Fibroblast of the aortic adventitia (primary cell): ENCODE measurements around the gene SKAP1. TPM values are rescaled to one million over a fixed set of nuclear protein-coding genes. Genes with fewer than 3 reads are reported as not detected.

ENCODE experiments used
- DNase-seq: peaks from one replicate; pipeline ENCODE4 v3.0.0-alpha.2; 2010; ENCODE audit warnings: low read depth
- H3K4me3 ChIP-seq: 2 replicates; pipeline ENCODE4 v1.5.1; 2011; ENCODE audit warnings: low read depth, mild to moderate bottlenecking, control low read depth, low read length, moderate library complexity
- total RNA-seq: library from RNA; depleted of rRNA; stranded (reverse); fragments of >200 nt; gene quantifications from 2 replicates; pipeline ENCODE4 v1.2.3, GENCODE V29; 2012; ENCODE audit warnings: low replicate concordance
- TF ChIP-seq, protein P1 (sequence below): IDR thresholded peaks from 2 replicates; pipeline ENCODE4 v1.5.1; 2011; ENCODE audit warnings: mild to moderate bottlenecking, low read length, control low read depth, inconsistent platforms; ENCODE audit not compliant: insufficient read depth

Gene SKAP1
- total RNA-seq, 1 donor, result not detected

DNA sequence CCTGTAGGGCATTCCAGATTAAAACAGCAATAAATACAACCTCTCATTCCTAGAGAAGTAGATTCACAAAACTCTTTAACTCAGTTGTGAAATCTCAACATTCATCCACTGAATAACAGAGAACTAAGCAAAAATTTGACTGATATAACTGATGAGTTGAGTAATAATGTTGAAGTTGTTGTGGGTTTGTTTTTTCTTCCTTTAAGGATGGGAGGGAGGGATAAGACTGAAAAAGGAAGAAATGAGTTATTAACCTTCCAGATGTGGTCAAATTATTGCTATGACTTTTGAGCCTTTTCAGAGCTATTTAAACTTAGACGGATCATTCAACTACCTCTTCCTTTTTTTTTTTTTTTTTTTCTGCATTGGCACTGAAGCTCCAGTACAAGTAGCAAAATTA is 38.6 kb downstream of the SKAP1 start:
- TF ChIP-seq, protein P1, sequence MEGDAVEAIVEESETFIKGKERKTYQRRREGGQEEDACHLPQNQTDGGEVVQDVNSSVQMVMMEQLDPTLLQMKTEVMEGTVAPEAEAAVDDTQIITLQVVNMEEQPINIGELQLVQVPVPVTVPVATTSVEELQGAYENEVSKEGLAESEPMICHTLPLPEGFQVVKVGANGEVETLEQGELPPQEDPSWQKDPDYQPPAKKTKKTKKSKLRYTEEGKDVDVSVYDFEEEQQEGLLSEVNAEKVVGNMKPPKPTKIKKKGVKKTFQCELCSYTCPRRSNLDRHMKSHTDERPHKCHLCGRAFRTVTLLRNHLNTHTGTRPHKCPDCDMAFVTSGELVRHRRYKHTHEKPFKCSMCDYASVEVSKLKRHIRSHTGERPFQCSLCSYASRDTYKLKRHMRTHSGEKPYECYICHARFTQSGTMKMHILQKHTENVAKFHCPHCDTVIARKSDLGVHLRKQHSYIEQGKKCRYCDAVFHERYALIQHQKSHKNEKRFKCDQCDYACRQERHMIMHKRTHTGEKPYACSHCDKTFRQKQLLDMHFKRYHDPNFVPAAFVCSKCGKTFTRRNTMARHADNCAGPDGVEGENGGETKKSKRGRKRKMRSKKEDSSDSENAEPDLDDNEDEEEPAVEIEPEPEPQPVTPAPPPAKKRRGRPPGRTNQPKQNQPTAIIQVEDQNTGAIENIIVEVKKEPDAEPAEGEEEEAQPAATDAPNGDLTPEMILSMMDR, result no peak
- H3K4me3 ChIP-seq, result no peak overlapping the region
- DNase-seq, result no peak

DNA sequence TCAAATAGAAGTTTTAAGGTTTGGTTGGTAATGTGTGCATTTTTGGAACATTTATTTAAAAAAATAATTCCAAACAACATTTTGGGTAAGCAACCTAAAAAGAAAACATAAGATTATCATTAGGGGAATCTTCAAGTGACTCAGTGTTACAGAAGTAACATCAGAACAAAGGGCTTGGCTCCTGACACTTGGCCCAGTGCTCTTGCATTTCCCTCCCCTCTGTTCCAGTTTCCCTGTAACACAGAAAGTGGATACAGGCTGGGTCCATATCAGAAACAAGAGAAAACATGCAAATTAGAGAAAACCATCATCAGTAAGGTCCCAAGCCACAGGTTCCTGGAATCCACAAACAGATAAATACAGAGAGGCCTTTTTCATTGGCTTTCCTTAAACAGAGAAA is 40.1 kb downstream of the SKAP1 start:
- H3K4me3 ChIP-seq, result no peak overlapping the region
- DNase-seq, result no peak
- TF ChIP-seq, protein P1, result no peak

DNA sequence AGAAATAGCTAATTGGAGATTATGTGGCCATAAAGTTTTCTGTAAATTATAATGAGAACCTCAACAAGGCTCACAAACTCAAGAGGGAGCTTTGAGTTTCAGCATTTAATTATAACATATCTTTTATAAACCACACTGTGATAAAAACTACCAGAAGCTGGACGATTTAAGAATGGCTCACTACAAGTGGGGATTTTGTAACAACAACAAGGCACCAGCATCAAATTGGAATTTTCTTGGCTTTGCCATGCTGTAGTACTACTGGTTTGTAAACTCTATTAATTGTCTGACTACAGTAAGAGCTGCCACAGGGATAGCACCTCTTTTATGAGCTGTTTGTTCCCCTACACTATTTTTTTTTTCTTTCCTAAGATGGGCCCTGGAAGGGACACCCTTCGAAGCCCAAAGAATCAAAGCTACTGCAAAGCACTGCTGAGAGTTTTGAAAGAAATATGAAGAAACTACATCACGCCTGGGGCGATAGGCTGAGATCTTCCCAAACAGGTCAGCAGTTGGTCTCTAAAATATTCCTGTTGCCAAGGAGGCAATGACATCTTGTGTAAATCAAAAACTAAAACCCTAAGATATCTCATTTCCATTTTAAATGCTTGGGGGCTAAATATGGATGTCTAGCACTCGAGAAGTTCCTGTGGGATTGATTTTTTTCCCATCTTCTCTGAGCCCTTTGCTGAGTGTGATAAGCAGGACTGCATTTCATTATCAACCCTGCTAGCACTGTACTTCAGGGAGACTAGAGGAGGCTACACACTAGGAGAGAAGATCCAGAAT is 40.9 kb downstream of the SKAP1 start:
- H3K4me3 ChIP-seq, result no peak overlapping the region
- no peak for DNase-seq
- TF ChIP-seq, protein P1, result no peak

- no peak for DNase-seq
- TF ChIP-seq, protein P1, result no peak
- no peak overlapping the region for H3K4me3 ChIP-seq
Observed at GRCh38 chr17:48386826-48387225, 43.2 kb downstream of the SKAP1 start.

GRCh38 chr17:48385319-48385718 is 44.7 kb downstream of the SKAP1 start:
- no peak overlapping the region for H3K4me3 ChIP-seq
- DNase-seq, result no peak

DNA sequence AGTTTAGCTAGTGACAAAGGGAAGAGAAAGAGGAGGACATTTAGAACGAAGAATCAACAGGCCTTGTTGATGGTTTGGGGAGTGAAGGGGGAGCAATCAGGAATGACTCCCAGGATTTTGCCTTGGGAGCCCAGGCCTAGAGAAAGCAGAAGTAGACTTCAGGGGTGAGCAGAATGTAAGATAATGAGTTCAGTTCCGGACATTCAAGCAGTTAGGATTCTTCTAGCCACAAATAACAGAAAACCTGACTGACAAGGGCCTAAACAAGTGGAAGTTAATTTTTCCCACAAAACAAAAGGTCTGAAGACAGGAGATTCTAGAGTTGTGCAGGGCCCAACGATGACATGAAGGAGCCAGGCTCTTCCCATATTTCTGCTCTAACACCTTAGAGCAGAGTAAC is 45.9 kb downstream of the SKAP1 start:
- DNase-seq, result no peak
- no peak overlapping the region for H3K4me3 ChIP-seq

More at GRCh38 chr17:48385319-48385718, 44.7 kb downstream of the SKAP1 start:
- TF ChIP-seq, protein P1, result no peak

More for the DNA sequence above, 45.9 kb downstream of the SKAP1 start:
- TF ChIP-seq, protein P1, result no peak
